NT2/D1 (cell line): ENCODE data around the gene RBKS.

ENCODE experiments used
- SUZ12 ChIP-seq: IDR thresholded peaks from 2 replicates; pipeline ENCODE4 v1.6.1; 2011; ENCODE audit not compliant: insufficient read length, insufficient read depth; ENCODE audit errors: extremely low read depth
- YY1 ChIP-seq: IDR thresholded peaks from 2 replicates; pipeline ENCODE4 v1.6.1; 2011; ENCODE audit not compliant: insufficient read length, insufficient read depth
- ZNF274 ChIP-seq: IDR thresholded peaks from 2 replicates; pipeline ENCODE4 v1.6.1; 2011; ENCODE audit warnings: mild to moderate bottlenecking, low read depth, low read length

GRCh38 chr2:27921424-27921823, 31.2 kb upstream of the RBKS start:
- TF ChIP-seq ZNF274 (no peak), SUZ12 (no peak), YY1 (no peak)
